Vagina (tissue), 2 donors: ENCODE measurements around the gene AP5M1.
"Not testable (repeated sequence)": the region's sequence is repeated elsewhere in the genome, so short reads cannot be mapped to it uniquely, and the experiment has no call there.

Experiments
- CTCF ChIP-seq, 3 experiments: fragments of 450-650 bp in 2 of 3; fragments of 200-600 bp in 1 of 3; sonication (generic) in 1 of 3; IDR thresholded peaks; one replicate each; pipeline ENCODE4 v1.5.1; 2017 to 2019; ENCODE audit warnings: antibody characterized with exemption in 3 of 3, mild to moderate bottlenecking in 2 of 3, moderate library complexity in 2 of 3
- POLR2A ChIP-seq, 2 donors: fragments of 450-650 bp; IDR thresholded peaks; one replicate each; pipeline ENCODE4 v1.6.1; 2017; ENCODE audit warnings: antibody characterized with exemption in 2 of 2, mild to moderate bottlenecking in 2 of 2, moderate library complexity in 2 of 2
- POLR2AphosphoS5 ChIP-seq, 2 donors: sonication (generic); formaldehyde crosslinking; IDR thresholded peaks; one replicate each; pipeline ENCODE4 v1.9.0; 2017; ENCODE audit warnings: antibody characterized with exemption in 2 of 2, mild to moderate bottlenecking in 2 of 2, low read depth in 1 of 2; ENCODE audit not compliant: insufficient read depth in 1 of 2

GRCh38 chr14:57332475-57332874 is 63.7 kb downstream of the AP5M1 start:
- TF ChIP-seq POLR2A (IDR thresholded peaks at IDR 0.05); CTCF (IDR thresholded peaks at IDR 0.05); POLR2AphosphoS5 (IDR thresholded peaks at IDR 0.05; ENCODE audit: insufficient read depth in 1 of 2, low read depth in 1 of 2): not testable (repeated sequence)
